GDM1 (cell line): Measurements from ENCODE around the gene CCDC92B.
"Not testable (repeated sequence)": the region's sequence is repeated elsewhere in the genome, so short reads cannot be mapped to it uniquely, and the experiment has no call there.

Experiments
- DNase-seq: peaks from one replicate; lab custom pipeline; 2025; lab: John Stamatoyannopoulos, UW

Gene CCDC92B

DNA sequence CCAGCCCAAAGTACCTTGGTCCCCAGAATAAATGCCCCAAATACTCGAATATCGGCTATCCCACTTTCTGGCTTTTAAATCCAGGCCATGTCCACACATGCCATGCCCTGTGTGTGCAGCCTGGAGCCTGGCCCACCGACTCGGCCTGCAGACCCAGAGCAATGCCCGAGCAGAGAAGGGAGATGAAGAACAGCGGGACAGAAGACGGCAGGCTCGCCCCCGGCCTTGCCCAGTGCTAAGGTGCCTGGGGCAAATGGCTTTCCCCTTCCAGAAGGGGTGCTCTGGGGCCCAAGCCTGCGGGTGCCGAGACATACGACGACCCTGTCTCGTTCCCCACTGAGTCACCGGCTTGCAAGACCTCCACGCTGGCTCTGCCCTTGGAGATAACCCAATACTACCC, 45.8 kb downstream of the CCDC92B start:
- no peak for DNase-seq

DNA sequence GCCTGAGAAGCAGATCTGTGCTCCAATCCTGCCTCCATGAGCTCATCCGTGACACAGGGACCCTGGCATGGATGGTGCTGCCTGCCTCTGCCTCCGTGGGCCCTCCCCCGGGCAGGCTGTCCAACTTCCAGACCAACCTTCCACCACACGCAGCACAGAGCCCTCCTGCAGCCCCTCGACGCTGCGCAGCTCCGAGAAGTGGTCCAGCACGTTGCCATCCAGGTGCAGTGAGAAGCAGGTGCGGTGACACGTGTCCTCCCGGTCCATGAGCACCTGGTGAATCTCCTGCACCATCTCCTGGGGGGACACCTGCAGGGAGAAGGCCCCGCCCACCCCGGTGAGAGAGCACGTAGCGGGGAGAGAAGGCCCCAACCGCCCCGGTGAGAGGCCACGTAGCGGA, 46.3 kb downstream of the CCDC92B start:
- DNase-seq, result no peak

DNA sequence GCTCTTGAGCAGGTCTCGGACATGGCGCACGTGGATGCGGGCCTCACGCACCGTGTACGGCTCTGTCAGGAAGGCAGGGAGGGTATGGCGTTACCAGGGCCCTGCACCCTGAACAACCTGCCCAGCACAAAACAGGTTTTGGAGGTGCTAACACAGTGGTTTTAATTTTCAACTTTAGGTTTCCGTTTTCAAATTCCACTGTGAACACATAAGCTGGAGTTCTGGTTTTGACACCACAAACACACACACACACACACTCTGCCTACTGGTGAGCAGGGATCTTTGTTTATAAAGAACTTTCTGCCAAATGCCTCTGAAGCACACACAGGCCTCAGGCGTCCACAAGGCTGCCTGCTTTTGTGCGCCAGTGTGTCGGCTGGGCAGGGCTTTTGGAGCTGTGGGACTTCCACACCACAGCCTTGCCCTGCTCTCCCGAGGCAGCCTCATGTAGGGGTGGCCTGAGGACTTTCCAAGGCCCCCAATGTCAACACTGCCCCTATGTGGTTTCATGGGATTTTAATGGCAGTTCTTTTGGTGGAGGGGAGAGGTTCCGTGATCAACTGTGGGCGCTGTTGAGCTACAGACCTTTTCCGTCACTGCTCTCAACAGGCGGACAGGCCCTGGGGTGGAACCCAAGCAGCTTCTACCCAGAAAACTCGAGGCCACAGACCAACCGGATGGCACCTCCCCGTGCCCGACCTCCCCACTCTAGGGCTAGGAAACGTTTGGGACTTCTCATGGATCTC, 47.3 kb downstream of the CCDC92B start:
- DNase-seq, result no peak

DNA sequence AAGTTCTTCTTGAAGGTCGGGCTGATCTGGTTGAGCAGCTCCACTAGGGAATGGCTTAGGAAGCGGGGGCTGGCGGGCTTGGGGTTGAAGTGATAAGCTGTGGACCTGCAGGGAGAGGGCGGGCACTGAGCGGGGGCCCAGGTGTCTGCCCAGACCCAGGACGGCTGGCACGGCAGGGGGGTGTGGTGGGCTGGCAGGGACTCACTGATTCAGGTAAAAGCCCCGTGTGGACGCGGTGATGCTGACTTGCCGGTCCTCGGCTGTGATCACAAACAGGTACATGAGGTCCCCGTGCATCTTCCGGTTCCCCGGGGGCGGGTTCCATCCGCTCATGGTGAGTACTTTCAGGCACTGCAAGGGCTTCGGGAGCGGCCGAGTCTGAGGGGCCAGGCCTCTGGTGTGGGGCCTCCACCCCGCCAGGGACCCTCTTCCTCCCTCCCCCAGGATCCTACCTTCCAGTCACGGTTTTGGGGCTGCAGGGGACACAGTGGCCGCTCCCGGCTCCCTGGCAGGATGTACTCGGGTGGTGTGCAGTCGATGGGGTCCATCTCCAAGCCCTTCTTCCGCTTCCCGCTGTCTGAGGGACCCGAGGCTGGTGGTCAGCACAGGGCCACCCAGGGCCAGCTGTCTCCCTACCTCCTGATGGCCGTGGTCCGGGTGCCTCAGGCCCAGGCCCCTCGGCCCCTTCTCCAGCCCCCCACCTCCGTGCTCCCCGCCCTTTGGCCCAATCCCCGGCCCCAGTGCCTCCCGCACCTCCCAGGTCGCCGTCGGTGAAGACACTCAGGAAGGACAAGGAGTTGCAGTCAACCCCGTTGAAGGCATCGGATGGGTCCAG, 48.1 kb downstream of the CCDC92B start:
- no peak for DNase-seq

DNA sequence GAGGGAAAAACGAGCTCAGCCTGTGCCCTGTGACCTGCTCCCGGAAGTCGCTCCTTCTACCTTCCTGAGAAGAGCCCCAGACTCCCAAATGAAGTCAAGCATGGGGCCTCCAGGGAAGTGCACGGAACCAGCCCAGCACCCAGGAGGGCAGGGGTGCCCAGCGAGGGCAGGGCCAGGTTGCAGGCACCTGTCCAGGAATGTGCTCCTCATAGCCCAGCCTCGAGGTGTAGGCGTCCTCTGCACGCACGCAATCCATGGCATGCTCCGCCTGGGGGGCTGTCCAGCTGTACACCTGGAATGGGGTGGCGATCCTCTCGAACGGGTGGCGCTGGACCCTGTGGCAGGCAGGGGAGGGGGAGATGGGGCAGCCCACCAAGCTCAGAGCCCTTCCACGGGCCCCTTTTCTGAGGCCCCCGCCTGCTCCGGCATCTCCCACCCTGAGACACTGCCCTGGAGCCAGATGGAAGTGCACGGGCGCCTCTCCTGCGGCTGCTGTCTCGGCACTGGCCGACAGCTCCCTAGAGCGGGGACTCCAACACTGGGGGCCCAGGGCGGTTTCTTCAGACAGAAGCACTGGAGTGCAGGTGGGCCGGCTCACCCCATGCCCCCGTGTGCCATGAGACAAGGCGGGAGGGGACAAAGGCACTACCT, 48.8 kb downstream of the CCDC92B start:
- no peak for DNase-seq

DNA sequence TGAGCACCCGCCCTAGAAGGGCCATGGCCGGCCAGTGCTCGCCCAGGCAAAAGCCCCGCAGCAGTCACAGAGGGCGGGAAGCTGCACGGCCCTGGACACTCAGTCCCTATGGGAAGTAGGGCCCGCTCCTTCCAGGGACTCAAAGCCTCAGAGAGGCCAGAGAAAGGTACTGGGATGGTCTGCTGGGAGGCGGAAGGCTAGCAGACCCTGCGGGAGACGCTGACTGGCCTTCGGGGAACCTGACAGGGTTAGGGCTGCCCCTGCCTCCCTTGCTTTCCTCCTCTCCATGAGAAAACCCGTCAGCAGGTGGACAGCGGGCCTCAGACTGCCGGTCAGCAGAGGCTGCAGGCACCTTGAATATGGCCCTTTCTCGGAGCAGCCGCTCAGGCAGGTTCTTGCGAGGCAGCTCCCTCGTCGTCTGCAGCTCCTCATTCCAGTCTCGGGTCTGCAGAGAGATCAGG, 49.4 kb downstream of the CCDC92B start:
- no peak for DNase-seq

DNA sequence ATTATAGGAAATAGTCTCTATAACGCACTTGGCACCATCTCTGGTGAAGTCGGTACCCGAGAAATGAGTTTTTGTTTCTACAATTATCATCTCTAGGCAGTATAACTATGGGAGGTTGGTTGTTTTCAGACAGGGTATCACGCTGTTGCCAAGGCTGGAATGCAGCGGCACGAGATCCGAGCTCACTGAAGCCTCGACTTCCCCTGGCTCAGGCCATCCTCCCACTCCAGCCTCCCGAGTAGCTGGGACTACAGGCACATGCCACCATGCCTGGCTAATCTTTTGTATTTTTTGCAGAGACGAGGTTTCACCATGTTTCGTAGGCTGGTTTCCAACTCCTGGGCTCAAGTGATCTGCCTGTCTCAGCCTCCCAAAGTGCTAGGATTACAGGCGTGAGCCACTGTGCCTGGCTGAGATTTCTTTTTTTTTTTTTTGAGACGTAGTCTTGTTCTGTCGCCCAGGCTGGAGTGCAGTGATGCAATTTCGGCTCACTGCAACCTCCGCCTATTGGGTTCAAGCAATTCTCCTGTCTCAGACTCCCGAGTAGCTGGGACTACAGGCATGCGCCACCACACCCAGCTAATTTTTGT, 50.1 kb downstream of the CCDC92B start:
- not testable (repeated sequence) for DNase-seq

DNA sequence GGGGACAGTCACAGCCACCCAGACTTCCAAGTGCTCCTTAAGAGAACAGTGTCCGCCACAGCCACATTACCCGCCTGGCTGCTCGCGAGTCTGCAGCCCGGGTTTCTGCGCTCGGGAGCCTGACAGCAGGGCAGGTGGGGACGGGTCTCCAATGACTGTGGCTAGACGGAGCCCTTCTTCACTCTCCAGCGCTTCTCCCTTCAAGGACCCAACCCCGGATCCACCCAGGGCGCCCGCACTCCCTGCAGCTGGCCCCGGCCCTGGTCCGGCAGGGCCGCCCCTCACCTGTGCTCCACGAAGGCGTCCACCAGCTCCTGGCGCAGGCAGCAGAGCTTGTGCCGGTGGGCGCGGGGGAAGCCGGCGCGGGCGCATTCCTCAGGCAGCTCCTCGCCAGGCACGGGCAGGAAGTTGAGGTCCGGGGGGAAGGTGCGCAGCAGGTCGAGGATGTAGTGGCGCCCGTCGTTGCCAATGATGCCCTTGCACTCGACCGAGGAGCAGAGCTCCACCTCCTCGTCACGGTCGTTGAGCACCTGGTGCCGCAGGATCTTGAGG, 51.8 kb downstream of the CCDC92B start:
- no peak for DNase-seq

DNA sequence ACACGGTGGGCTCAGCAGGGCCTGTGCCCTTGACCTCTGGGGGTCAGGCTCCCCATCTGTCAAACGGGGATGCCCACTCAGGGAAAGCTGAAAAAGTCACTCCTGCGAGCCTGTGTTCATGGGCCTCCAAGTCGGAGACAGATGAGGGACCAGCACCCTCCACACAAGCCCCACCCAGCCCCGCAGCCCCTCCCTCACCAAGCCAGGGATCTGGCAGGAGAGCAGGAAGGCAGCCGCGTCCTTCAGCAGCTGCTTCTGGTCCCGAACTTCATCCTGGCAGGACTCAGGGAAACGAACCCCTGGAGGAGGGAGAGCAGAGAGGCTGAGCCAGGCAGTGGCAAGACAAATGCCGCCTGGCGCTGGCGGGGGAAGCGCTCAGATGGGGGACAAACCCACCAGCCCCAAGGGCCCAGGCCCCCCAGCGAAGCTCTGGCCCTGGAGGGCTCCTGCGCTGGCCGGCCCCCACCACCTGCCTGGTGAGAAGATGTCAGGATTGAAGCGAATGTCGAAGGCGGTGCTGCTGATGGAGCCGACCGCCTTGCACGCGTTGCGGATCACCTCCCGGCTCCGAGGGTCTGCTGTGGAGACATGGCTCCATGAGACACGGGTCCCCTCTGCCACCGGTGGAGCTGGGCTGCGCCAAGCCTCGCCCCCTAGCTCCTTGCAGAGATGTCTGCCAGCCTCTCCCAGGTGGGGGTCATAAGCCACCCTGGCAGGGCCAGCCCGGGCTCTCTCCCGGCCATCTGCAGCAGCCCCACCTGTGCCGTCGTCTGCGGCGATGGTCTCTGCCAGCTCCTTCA, 53.3 kb downstream of the CCDC92B start:
- DNase-seq, result no peak

DNA sequence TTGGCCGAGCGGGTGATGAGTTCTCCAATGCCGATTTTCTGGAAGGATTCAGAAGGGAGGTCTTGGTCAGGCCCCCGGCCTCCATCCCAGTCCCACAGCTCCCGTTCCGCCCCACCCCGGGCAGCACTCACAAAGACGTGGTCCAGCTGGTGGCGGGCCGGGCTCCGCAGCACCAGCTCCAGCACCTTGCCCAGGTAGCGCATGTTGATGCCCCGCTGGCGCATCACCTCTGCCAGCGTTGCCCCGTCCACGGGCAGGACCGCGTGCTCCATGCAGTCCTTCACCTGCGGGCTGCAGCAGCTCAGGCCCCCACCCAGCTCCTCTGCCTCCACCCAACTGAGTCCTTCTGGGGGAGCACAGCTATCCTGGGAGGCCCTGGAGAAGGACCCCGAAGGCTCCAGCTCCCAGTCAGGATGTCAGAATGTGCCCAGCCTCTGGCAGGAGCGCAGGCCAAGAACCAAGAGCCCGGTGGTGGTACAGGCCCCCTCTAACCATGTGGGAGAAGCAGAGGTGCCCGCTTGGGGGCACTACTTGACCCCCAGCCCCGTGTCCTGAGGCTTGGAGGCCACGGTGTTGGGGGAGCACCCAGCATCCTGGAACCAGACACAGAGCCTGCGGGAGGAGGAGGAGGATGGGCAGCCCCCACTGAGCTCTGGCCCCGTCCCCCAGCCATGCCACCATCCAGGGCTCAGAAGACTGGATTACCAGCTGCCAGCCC, 54.0 kb downstream of the CCDC92B start:
- no peak for DNase-seq

DNA sequence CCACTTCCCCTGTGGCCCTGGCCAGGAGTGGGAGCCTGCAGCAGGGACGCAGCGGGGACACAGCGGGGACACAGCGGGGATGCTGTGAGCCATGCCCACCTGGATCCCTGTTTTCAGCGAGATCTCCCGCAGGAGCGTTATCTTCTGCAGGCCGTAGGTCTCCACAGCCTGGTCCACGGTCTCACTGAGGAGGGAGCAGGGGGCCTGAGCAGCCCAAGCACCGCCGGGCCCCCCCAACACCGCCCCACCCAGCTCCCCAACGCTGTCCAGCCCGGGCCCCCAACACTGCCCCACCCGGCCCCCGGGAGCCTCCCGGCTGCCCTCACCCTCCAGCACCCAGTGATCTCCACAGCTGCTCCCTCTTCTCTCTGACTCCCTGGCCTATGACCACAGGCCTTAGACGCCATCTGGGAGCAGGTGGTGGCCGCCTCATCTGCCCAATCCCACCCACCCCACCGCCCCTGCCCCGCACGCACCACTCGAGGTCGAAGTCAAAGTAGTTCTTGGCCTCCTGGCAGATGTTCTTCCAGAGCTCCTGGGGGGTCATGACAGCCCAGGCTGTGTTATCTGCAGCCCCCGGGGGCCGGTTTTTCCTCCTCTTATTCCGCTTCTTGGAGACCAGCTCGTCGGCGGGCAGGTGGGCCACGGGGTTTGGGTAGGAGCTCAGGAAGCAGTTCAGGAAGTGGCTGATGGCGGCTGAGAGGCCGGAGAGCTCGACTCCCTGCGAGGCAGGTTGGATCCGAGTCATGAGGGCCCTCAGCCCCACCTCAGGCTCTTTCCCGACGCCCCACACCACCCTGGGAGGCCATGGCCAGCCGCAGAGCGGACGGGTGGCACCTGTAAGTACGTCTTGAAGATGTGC, 54.8 kb downstream of the CCDC92B start:
- DNase-seq, result no peak

DNA sequence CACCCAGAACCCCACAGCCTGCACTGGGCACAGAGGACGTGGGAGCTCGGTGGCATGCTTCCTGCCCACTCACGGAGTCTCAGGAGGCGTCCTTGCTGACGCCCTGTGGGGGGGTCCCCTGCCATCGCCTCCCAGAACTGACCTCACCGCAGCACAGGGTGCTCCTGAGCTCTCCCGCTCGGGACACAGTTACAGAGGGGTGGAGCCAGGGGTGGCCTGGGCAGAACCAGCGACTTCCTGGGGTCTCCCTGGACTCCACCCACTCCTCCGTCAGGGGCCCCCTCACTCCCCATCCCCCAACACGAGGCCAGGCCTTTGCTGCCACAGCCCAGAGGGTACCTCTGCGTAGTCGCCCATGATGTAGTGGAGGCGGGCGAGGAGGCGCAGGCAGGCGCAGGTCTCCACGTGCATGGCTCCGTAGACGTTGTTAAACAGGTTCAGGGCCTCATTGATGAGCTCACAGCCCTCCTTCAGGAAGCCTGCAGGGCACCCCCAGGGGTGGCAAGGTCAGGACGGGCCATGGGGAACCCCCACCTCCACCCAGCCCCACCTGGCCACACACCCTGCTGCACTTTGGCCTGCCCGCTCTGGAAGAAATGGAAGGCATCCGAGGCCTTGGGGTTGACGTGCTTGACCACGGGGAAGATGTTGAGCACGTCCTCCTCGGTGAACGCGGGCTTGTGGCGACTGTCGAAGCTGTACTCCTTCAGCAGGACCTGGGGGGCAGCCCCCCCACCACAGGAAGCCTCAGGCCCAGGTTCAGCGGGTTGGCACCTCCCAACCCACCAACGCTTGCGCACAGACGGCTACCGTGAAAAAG, 55.7 kb downstream of the CCDC92B start:
- DNase-seq, result no peak

DNA sequence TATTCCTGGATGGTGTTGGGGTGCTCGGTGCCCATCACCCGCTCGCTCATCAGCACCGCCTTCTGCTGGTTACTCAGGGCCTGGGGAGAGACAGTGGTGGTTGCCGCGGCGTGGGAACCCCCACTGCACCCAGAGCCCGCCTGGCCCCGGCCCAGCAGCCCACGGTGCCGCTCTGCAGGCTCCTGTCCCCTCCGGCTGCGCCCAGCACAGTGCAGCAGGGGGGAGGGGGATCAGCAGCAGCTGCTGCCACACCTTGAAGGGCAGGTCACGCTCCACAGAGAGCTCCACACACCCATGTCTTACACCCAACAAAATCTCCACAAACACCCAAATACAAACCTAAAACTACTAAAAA, 56.7 kb downstream of the CCDC92B start:
- no peak for DNase-seq

DNA sequence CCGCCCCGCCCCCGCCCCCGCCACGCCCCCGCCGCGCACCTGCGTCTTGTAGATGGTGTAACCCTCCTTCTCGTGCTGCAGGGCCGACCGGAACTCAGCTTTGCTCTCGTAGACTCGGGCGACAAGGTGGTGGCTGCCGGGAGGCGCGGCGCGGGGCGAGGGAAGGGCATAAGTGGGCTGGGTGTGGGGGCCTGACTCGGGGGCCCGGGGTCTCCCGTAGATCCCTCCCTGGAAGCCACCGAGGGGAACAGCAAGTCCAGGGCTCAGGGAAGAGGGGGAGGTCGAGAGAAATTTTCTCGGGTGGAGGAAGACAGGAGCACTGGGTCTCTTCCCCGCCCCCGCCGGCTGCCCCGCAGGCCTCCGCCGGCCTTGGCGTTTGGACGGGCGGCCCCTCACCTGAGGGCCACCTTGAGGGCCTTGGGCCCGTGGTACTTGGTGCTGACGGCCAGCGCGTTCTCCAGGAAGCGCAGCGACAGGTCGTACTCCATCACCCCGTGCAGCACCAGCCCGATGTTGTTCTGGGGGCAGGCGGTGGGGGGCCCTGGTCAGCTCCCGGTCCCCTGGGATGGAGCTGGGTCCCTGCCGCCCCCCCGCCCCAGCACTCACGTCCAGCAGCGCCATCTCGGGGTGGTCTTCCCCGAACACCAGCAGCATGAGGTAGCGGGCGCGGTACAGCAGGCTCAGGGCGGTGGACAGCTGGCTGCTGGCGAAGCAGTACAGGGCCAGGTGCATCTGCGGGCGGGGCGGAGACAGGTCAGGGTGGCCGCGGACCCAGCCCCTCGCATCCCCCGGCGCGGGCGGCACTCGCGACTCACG, 57.3 kb downstream of the CCDC92B start:
- DNase-seq, result no peak

DNA sequence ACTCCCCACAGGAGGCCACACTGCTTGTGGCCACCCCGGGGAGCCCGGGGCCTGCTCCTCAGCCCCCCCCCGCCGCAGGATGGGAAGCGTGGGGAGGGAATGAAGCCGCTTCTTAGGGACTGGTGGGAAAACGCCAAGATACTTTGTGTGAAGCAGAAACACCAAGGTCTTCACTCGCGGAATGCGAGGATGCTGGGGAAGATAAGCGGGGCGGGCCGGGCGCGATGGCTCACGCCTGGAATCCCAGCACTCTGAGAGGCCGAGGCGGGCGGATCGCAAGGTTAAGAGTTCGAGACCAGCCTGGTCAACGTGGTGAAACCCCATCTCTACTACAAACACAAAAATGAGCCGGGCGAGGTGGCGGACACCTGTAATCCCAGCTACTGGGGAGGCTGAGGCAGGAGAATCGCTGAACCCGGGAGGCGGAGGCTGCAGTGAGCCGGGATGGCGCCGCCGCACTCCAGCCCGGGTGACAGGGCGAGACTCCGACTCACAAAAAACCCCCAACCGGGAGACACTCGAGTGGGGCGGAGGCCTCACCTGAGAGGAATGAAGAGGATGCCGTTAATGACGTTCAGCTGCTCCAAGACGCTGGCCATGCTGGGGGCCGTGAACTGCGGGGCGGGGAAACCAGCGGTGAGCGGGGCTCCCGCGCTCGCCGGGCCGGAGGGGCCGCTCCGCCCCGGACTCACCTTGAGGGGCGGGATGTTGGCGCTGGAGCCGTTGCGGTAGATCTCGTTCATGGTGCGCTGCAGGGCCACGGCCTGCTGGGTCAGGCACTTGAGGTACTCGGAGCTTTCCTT, 58.2 kb downstream of the CCDC92B start:
- no peak for DNase-seq

DNA sequence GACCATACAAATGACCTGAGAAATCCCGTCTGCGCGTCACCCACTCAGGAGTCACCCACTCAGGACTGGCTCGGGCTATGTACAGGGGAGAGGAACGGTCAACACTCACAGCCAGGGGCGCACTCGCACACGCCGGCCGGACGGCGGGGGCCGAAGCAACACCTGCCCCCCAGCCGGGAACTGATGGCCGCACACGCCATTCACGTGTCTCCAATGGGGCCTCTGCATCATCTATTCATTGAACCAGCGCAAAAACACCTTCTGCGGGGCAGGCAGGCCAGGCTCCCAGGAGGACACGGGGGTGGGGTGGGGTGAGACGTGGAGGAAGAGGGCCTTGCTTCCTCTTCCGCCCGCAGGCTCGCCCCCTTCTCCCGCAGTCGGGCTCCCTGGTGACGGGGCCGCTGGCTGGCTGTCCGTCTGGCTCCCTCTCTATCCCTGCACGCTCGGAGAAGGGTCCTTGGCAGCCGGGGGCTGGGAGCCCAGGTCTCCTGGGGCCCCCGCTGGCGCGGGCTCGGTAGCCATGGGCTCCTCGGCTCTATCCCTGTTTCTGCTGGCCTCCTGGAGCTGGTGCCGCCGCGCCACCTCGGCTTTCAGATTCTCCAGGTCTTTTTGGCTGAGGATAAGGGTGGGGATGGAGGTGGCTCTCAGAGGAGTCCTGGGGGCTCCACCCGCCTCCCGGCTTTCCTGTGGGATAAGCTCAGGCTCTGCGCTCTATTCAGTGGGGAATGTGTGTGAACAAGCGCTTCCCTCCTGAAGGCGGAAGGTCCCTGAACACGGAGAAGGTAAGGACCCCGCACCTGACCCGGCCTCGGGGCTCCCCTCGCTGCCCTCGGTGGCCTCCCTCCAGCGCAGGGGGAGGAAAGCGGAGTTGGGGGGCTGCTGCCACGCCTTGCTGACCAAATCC, 59.0 kb downstream of the CCDC92B start:
- DNase-seq, result no peak
